Bronchial epithelial cell (primary cell): ENCODE data around the gene BAHCC1. TPM values are rescaled to one million over a fixed set of nuclear protein-coding genes. Genes with fewer than 3 reads are reported as not detected.

Experiments used
- DNase-seq: peaks from one replicate; pipeline ENCODE4 v3.0.0-alpha.2; 2010; ENCODE audit warnings: low read depth
- FAIRE-seq: peaks from 2 replicates; lab custom pipeline; 2011; peaks lifted over from hg19 to GRCh38; lab: Jason Lieb, UNC
- H3K27me3 ChIP-seq: 2 replicates; pipeline ENCODE4 v1.5.1; 2011; ENCODE audit warnings: low read length; ENCODE audit not compliant: control insufficient read depth, insufficient read depth
- H3K36me3 ChIP-seq: 2 replicates; pipeline ENCODE4 v1.5.1; 2011; ENCODE audit warnings: low read length; ENCODE audit not compliant: control insufficient read depth, insufficient read depth
- H3K4me3 ChIP-seq: 2 replicates; pipeline ENCODE4 v1.5.1; 2011; ENCODE audit warnings: mild to moderate bottlenecking, low read depth, low read length, control low read depth
- CTCF ChIP-seq: IDR thresholded peaks from 2 replicates; pipeline ENCODE4 v1.5.1; 2011; ENCODE audit warnings: mild to moderate bottlenecking, moderate library complexity, low read length, control low read depth, inconsistent platforms; ENCODE audit not compliant: insufficient read depth, severe bottlenecking
- total RNA-seq: library from RNA; depleted of rRNA; stranded (reverse); fragments of >200 nt; gene quantifications from 2 replicates; pipeline ENCODE4 v1.2.1, GENCODE V29; 2014

BAHCC1 gene
- total RNA-seq, 1 donor from 2014 or later, result 0.79 TPM

DNA sequence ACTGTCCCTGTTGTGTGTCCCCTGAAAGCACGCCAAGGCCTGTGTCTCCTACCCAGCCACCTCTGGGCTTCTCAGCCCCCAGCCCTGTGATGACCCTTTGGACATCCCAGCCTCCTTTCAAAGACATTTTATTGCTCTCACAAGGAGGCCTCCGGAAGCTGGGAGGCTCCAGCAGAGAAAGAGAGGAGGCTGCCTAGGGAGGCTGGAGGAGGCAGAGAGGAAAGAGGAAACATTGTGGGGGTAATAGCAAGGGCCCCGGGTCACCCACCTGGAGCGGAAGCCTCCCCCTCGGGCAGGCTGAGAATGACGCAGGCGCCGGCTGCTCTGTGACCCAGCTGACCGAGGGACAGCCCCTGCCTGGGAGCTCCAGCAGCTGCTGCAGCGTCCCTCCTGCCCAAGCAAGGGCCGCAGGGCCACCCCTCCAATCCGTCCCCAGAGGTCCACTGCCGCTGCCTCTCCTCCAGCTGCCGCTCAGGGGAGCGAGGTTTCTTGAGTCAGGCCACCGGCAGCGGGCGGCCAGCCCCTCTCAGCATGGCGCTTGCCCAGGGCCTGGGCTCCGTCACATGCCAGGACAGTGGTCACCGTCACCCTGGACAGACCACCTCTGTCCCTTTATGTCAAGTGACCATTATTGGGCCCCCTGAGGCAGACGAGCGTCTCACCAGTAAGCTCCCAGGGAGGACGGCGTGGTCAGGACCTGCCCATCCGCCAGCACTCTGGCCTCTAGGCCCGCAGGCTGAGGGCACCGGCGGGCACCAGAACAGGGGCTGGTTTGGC lies 88.0 kb downstream of the BAHCC1 start:
- TF ChIP-seq CTCF, result no peak
- FAIRE-seq (no peak), DNase-seq (no peak)
- Histone ChIP-seq H3K27me3 (peaks cover 21% of the 10 kb centered on the region), H3K4me3 (no peak overlapping the region), H3K36me3 (no peaks in the 10 kb centered on the region)

GRCh38 chr17:81483862-81484194 lies 88.6 kb downstream of the BAHCC1 start:
- FAIRE-seq (no peak), DNase-seq (no peak)
- Histone ChIP-seq H3K27me3 (peaks cover 21% of the 10 kb centered on the region), H3K36me3 (no peaks in the 10 kb centered on the region), H3K4me3 (peak overlapping the region; percentile 8)
- TF ChIP-seq CTCF, result no peak

- no peak for FAIRE-seq
- peaks cover 19% of the 10 kb centered on the region for H3K27me3 ChIP-seq
- H3K4me3 ChIP-seq, result peak overlapping the region; percentile 8
- H3K36me3 ChIP-seq, result no peaks in the 10 kb centered on the region
- TF ChIP-seq CTCF, result peak; percentile 84
- peak; percentile 35 for DNase-seq
Measured at GRCh38 chr17:81484195-81484979, 89.1 kb downstream of the BAHCC1 start.

GRCh38 chr17:81486199-81486810 lies 91.0 kb downstream of the BAHCC1 start:
- FAIRE-seq (no peak), DNase-seq (no peak)
- Histone ChIP-seq H3K4me3 (no peak overlapping the region), H3K27me3 (peaks cover 10% of the 10 kb centered on the region), H3K36me3 (no peaks in the 10 kb centered on the region)
- TF ChIP-seq CTCF, result no peak

- no peak for DNase-seq
- Histone ChIP-seq H3K4me3 (no peak overlapping the region), H3K36me3 (no peaks in the 10 kb centered on the region), H3K27me3 (peaks cover 7% of the 10 kb centered on the region)
- no peak for FAIRE-seq
- no peak for TF ChIP-seq CTCF
Measured at GRCh38 chr17:81487089-81487486, 91.8 kb downstream of the BAHCC1 start.
